ENCODE measurements around the gene SPRYD3.

DNA sequence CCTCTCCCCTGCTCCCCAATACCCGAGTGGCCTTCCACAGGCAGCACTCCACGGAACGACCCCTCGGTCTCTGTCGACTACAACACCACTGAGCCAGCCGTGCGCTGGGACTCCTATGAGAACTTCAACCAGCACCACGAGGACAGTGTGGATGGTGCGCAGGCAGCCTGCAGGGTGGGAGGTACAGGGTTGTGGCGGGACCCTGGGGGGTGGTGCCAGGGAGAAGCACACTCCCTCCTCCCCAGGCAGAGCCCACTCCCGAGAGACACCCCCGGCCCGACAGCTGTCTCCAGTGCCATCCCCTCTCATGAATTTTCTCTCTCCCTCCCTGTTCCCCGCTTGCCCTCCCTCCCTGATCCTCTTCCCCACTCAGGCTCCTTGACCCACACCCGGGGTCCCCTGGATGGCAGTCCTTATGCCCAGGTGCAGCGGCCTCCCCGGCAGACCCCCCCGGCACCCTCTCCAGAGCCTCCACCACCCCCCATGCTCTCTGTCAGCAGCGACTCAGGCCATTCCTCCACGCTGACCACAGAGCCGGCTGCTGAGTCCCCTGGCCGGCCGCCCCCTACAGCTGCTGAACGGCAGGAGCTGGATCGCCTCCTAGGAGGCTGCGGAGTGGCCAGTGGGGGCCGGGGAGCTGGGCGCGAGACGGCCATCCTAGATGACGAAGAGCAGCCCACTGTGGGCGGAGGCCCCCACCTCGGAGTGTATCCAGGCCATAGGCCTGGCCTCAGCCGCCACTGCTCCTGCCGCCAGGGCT lies 20.3 kb downstream of the SPRYD3 start:
- TF ChIP-seq EZH2 (IDR thresholded peaks at IDR 0.05; ENCODE audit: insufficient read depth, poor library complexity, severe bottlenecking) (no peak), EZH2phosphoT487 (IDR thresholded peaks at IDR 0.05; ENCODE audit: insufficient read depth, low read depth) (no peak)

Data from GM23248 (cell line).